Upper lobe of left lung (tissue), 6 donors: ENCODE data around the gene CYB5R3. TPM values are rescaled to one million over a fixed set of nuclear protein-coding genes. Genes with fewer than 3 reads are reported as not detected.

Source experiments
- ATAC-seq, 2 donors: fragments of 200-7000 bp; cut with Tn5 transposase; one replicate each; pipeline ENCODE4 v1.9.1; 2022; ENCODE audit warnings: mild to moderate bottlenecking in 2 of 2, moderate library complexity in 2 of 2; ENCODE audit not compliant: low FRiP score in 2 of 2
- DNase-seq, 2 donors: peaks; one replicate each; pipeline ENCODE4 v3.0.0-alpha.2; 2019 to 2020
- H3K27ac ChIP-seq, 4 donors: fragments of 200-600 bp; sonication (generic); one replicate each; pipeline ENCODE4 v1.5.1; 2016 to 2019
- H3K27me3 ChIP-seq, 4 donors: fragments of 200-600 bp; sonication (generic); one replicate each; pipeline ENCODE4 v1.5.1; 2017 to 2019
- H3K36me3 ChIP-seq, 4 donors: fragments of 200-600 bp; sonication (generic); one replicate each; pipeline ENCODE4 v1.5.1; 2016 to 2019
- H3K4me1 ChIP-seq, 4 donors: fragments of 200-600 bp; sonication (generic); one replicate each; pipeline ENCODE4 v1.5.1; 2018 to 2019
- H3K4me3 ChIP-seq, 4 donors: fragments of 200-600 bp; sonication (generic); one replicate each; pipeline ENCODE4 v1.5.1; 2017 to 2019; ENCODE audit warnings: mild to moderate bottlenecking in 2 of 4, moderate library complexity in 1 of 4
- H3K9me3 ChIP-seq, 4 donors: fragments of 200-600 bp; sonication (generic); one replicate each; pipeline ENCODE4 v1.5.1; 2018 to 2019
- CTCF ChIP-seq, 6 experiments: fragments of 450-650 bp in 4 of 6; fragments of 200-600 bp in 2 of 6; sonication (generic) in 2 of 6; IDR thresholded peaks; one replicate each; pipeline ENCODE4 v1.5.1; 2016 to 2019; ENCODE audit warnings: antibody characterized with exemption in 6 of 6
- EP300 ChIP-seq, 4 donors: sonication (generic); formaldehyde crosslinking; IDR thresholded peaks; one replicate each; pipeline ENCODE4 v1.5.1; 2017; ENCODE audit warnings: antibody characterized with exemption in 4 of 4, control low read depth in 2 of 4
- POLR2A ChIP-seq, 4 donors: fragments of 450-650 bp; IDR thresholded peaks; one replicate each; pipeline ENCODE4 v1.5.1; 2016 to 2017; ENCODE audit warnings: antibody characterized with exemption in 4 of 4, mild to moderate bottlenecking in 2 of 4
- POLR2AphosphoS5 ChIP-seq, 2 donors: sonication (generic); formaldehyde crosslinking; IDR thresholded peaks; one replicate each; pipeline ENCODE4 v1.5.1; 2017; ENCODE audit warnings: antibody characterized with exemption in 2 of 2
- WGBS, 2 donors: methylation state at CpG; one replicate each; pipeline ENCODE4 v1.1.5; 2017 to 2018; 5-methylcytosine and 5-hydroxymethylcytosine counted together
- total RNA-seq, 6 donors: library from RNA; depleted of rRNA in 4 of 6; stranded (reverse); fragments of >200 nt in 4 of 6; gene quantifications; one replicate each; pipeline versions ENCODE4 v1.1.0 to v1.2.1, GENCODE V29; 2016 to 2021
- donor health status: DM: no; HTN: no; CAD: no; lungs with moderate emphysema.
- donor health status: DM: no; HTN: yes; CAD: no; lungs with severe emphysema.

Gene CYB5R3
- total RNA-seq, 6 donors from 2014 or later = 79.6 to 265 (median 220) TPM

GRCh38 chr22:42623301-42623751 is 25.9 kb downstream of the CYB5R3 start:
- Histone ChIP-seq H3K9me3 (no peaks in the 10 kb centered on the region), H3K4me3 (no peak overlapping the region), H3K27me3 (no peaks in the 10 kb centered on the region), H3K4me1 (peaks cover 4 to 16% (median 10%) of the 10 kb centered on the region in 4 donors), H3K27ac (peak overlapping the region in 3 of 4 donors; percentile 52 to 57 (median 54)), H3K36me3 (peaks cover 20 to 75% (median 69%) of the 10 kb centered on the region in 4 donors)
- 78 to 81% methylated on average over 10 of the region's 18 CpGs for WGBS, 2 donors
- DNase-seq = peak; percentile 51 to 78
- no peak for TF ChIP-seq CTCF (IDR thresholded peaks at IDR 0.05)
- no peak for TF ChIP-seq EP300 (IDR thresholded peaks at IDR 0.05)
- TF ChIP-seq POLR2A (IDR thresholded peaks at IDR 0.05) = no peak
- TF ChIP-seq POLR2AphosphoS5 (IDR thresholded peaks at IDR 0.05) = no peak
- no peak for ATAC-seq

- H3K9me3 ChIP-seq = no peaks in the 10 kb centered on the region
- no peak for ATAC-seq
- H3K27me3 ChIP-seq = no peaks in the 10 kb centered on the region
- H3K27ac ChIP-seq = peak overlapping the region in 2 of 4 donors; percentile 4 to 52
- DNase-seq = peak in 1 of 2 donors; percentile 60
- H3K36me3 ChIP-seq = peaks cover 12 to 64% (median 58%) of the 10 kb centered on the region in 4 donors
- 90 to 94% methylated on average over 18 to 20 of the region's 20 CpGs for WGBS, 2 donors
- no peak overlapping the region for H3K4me3 ChIP-seq
- H3K4me1 ChIP-seq = peaks cover 4 to 20% (median 13%) of the 10 kb centered on the region in 4 donors
- TF ChIP-seq POLR2A (IDR thresholded peaks at IDR 0.05) (no peak), CTCF (IDR thresholded peaks at IDR 0.05) (no peak), POLR2AphosphoS5 (IDR thresholded peaks at IDR 0.05) (no peak), EP300 (IDR thresholded peaks at IDR 0.05) (no peak)
These were observed 27.0 kb downstream of the CYB5R3 start for GRCh38 chr22:42622061-42622710.

DNA sequence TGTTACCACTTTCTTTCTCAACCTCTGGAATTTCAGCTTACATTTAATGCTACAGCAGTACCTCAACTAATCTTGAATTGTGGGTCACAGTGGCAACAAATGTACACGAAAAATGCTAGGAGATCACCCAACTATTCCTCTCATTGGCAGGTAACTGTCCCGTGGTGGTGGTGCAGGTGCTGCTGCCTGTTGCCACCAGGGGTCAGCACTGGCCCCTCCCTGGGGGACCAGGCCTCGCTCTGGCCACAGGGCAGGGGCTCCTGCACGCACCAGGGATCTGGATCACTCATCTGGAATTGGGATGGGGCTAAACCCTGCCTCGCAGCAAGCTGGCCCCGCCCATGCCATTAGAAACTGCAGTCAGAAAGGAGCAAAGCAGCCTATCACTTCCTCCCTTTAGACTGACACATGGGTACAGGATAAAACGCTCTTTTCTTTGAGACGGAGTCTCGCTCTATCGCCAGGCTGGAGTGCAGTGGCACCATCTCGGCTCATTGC is 27.6 kb downstream of the CYB5R3 start:
- no peak overlapping the region for H3K4me3 ChIP-seq
- no peaks in the 10 kb centered on the region for H3K27me3 ChIP-seq
- no peaks in the 10 kb centered on the region for H3K9me3 ChIP-seq
- peak; percentile 79 to 85 for ATAC-seq
- WGBS, 2 donors = 51 to 70% methylated on average over 6 to 11 of the region's 11 CpGs
- H3K27ac ChIP-seq = peak overlapping the region in 3 of 4 donors; percentile 38 to 50 (median 43)
- H3K4me1 ChIP-seq = peaks cover 4 to 24% (median 17%) of the 10 kb centered on the region in 4 donors
- H3K36me3 ChIP-seq = peaks cover 6 to 58% (median 51%) of the 10 kb centered on the region in 4 donors
- no peak for TF ChIP-seq EP300 (IDR thresholded peaks at IDR 0.05)
- peak; percentile 75 to 91 (median 88) for TF ChIP-seq CTCF (IDR thresholded peaks at IDR 0.05)
- DNase-seq = peak; percentile 70 to 89

GRCh38 chr22:42620084-42620483 is 29.1 kb downstream of the CYB5R3 start:
- peaks cover 0 to 43% (median 37%) of the 10 kb centered on the region in 4 donors for H3K36me3 ChIP-seq
- no peaks in the 10 kb centered on the region for H3K9me3 ChIP-seq
- TF ChIP-seq EP300 (IDR thresholded peaks at IDR 0.05) (no peak), CTCF (IDR thresholded peaks at IDR 0.05) (no peak), POLR2AphosphoS5 (IDR thresholded peaks at IDR 0.05) (no peak), POLR2A (IDR thresholded peaks at IDR 0.05) (no peak)
- DNase-seq = no peak
- peak overlapping the region; percentile 17 to 35 (median 28) for H3K27ac ChIP-seq
- no peaks in the 10 kb centered on the region for H3K27me3 ChIP-seq
- 90 to 100% methylated on average over 2 to 4 of the region's 4 CpGs for WGBS, 2 donors
- H3K4me1 ChIP-seq = peaks cover 9 to 38% (median 26%) of the 10 kb centered on the region in 4 donors
- no peak overlapping the region for H3K4me3 ChIP-seq
- ATAC-seq = no peak
